ENCODE measurements around the gene ORMDL3. TPM values are rescaled to one million over a fixed set of nuclear protein-coding genes. Genes with fewer than 3 reads are reported as not detected.
A peak's percentile ranks its signal among the peaks of the same experiment; 100 is the strongest.

ORMDL3 gene
- polyA plus RNA-seq, 3 donors: 9.4 to 13.5 (median 11.8) TPM

DNA sequence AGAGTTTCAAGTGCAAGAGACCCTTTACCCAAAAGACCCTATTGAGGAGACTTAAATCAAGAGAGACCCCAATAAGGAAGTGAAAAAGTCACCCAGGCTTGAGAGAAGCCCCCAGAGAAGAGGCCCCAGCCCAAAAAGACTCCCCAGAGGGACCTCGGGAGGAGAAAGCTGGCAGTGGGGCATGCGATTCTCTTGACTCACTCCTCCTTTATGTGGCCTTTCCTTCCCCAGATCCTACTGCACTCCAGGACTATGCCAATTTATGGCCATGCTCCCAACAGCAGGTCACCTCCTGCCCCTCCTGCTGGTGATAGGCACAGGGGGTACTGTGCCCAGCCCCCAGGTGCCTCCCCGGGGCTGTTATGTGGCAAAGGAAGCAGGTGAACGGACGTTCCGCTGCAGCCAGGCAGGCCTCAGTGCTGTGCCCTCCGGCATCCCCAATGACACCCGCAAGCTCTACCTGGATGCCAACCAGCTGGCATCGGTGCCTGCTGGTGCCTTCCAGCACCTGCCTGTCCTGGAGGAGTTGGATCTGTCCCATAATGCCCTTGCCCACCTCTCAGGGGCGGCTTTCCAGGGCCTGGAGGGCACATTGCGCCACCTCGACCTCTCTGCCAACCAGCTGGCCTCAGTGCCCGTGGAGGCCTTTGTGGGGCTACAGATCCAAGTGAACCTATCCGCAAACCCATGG lies 16.4 kb upstream of the ORMDL3 start:
- intact Hi-C loops (cut with micrococcal nuclease): no loop called here
- DNase-seq: no peak
- Histone ChIP-seq H3K9me3 (replicated peaks in 1 of 2; ENCODE audit: control insufficient read depth in 1 of 2, insufficient read depth in 1 of 2, low read length in 2 of 2) (no peaks in the 10 kb centered on the region), H4K20me1 (ENCODE audit: insufficient read depth, low read length) (no peaks in the 10 kb centered on the region), H2AFZ (ENCODE audit: insufficient read depth, low read depth, low read length, poor library complexity, severe bottlenecking) (no peak overlapping the region), H3K27me3 (ENCODE audit: control insufficient read depth in 2 of 2, insufficient read depth in 2 of 2, low read length in 2 of 2) (no peaks in the 10 kb centered on the region), H3K27ac (ENCODE audit: low read depth in 1 of 2, low read length in 2 of 2) (no peak overlapping the region), H3K4me2 (replicated peaks; ENCODE audit: extremely low read depth, low read length, poor library complexity, severe bottlenecking) (no peak overlapping the region), H3K79me2 (ENCODE audit: insufficient read depth, low read length) (no peaks in the 10 kb centered on the region), H3K4me1 (ENCODE audit: control insufficient read depth in 1 of 2, insufficient read depth in 2 of 2, low read length in 2 of 2) (no peaks in the 10 kb centered on the region), H3K9ac (ENCODE audit: insufficient read depth, low read length, poor library complexity, severe bottlenecking) (no peak overlapping the region), H3K36me3 (replicated peaks in 1 of 2; ENCODE audit: control insufficient read depth in 1 of 2, insufficient read depth in 2 of 2, low read length in 2 of 2) (no peaks in the 10 kb centered on the region), H3K4me3 (replicated peaks in 1 of 3; ENCODE audit: low read depth in 2 of 3, low read length in 3 of 3) (no peak overlapping the region)
- H3K36me3 Mint-ChIP-seq: no peaks in the 10 kb centered on the region
- WGBS (ENCODE audit: insufficient coverage): 93% methylated on average over 13 of the region's 14 CpGs
- TF ChIP-seq, protein P1, sequence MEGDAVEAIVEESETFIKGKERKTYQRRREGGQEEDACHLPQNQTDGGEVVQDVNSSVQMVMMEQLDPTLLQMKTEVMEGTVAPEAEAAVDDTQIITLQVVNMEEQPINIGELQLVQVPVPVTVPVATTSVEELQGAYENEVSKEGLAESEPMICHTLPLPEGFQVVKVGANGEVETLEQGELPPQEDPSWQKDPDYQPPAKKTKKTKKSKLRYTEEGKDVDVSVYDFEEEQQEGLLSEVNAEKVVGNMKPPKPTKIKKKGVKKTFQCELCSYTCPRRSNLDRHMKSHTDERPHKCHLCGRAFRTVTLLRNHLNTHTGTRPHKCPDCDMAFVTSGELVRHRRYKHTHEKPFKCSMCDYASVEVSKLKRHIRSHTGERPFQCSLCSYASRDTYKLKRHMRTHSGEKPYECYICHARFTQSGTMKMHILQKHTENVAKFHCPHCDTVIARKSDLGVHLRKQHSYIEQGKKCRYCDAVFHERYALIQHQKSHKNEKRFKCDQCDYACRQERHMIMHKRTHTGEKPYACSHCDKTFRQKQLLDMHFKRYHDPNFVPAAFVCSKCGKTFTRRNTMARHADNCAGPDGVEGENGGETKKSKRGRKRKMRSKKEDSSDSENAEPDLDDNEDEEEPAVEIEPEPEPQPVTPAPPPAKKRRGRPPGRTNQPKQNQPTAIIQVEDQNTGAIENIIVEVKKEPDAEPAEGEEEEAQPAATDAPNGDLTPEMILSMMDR (IDR thresholded peaks at IDR 0.05): no peak
- H3K4me1 Mint-ChIP-seq: peaks cover 3% of the 10 kb centered on the region
- peak overlapping the region in 2 of 7 donors; percentile 38 to 51 for H3K27ac Mint-ChIP-seq
- no peak overlapping the region for H3K4me3 Mint-ChIP-seq
- H3K9me3 Mint-ChIP-seq: peaks cover 0 to 1% (median 0%) of the 10 kb centered on the region in 7 donors
- peaks cover 3 to 8% (median 6%) of the 10 kb centered on the region in 3 donors for H3K27me3 Mint-ChIP-seq (ENCODE audit: low read depth in 3 of 3)

DNA sequence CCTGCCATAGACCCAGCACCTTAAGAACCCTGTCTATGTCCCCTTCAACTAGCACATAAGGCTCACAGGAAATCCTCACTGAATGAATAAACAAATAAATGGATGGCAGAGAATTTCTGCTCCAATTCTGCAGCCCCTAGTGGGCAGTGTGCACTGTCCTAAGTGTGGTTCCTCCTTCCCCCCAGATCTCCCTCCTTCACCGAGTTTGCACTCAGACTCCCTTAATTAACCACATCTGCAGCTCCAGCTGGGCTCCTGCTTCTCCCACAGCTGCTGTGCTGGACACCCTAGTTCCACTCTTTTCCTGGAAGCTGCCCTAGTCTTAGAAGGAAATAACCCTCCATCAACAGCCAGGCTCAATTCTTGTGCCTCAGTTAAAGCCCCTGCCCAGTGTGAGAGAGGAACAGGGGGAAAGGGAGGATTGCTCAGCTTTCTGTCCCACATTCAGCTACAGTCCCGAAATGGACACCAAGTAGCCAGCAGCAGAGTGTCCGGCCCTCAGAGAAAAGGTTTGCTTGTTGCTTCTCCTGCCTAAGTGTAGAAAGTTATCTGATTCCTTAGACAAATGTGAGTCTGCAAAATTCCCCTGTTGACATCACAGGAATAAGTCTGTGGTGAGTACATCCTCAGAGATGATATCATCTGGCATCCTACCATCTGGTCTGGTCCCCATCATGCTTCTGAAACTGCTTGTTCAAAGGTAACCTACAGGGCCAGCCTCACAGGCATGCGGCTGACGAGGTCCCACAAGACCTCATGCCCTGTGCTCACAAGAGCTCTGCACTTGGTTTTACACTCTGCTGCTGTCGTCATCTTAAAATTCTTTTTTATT lies 12.4 kb upstream of the ORMDL3 start:
- Histone ChIP-seq H3K36me3 (replicated peaks in 1 of 2; ENCODE audit: control insufficient read depth in 1 of 2, insufficient read depth in 2 of 2, low read length in 2 of 2) (no peaks in the 10 kb centered on the region), H2AFZ (ENCODE audit: insufficient read depth, low read depth, low read length, poor library complexity, severe bottlenecking) (peak overlapping the region; percentile 26), H3K79me2 (ENCODE audit: insufficient read depth, low read length) (no peaks in the 10 kb centered on the region), H3K4me3 (replicated peaks in 1 of 3; ENCODE audit: low read depth in 2 of 3, low read length in 3 of 3) (no peak overlapping the region), H3K4me2 (replicated peaks; ENCODE audit: extremely low read depth, low read length, poor library complexity, severe bottlenecking) (no peak overlapping the region), H3K27me3 (ENCODE audit: control insufficient read depth in 2 of 2, insufficient read depth in 2 of 2, low read length in 2 of 2) (no peaks in the 10 kb centered on the region), H3K27ac (ENCODE audit: low read depth in 1 of 2, low read length in 2 of 2) (no peak overlapping the region), H3K9me3 (replicated peaks in 1 of 2; ENCODE audit: control insufficient read depth in 1 of 2, insufficient read depth in 1 of 2, low read length in 2 of 2) (no peaks in the 10 kb centered on the region), H3K9ac (ENCODE audit: insufficient read depth, low read length, poor library complexity, severe bottlenecking) (no peak overlapping the region), H4K20me1 (ENCODE audit: insufficient read depth, low read length) (no peaks in the 10 kb centered on the region), H3K4me1 (ENCODE audit: control insufficient read depth in 1 of 2, insufficient read depth in 2 of 2, low read length in 2 of 2) (no peaks in the 10 kb centered on the region)
- intact Hi-C loops (cut with micrococcal nuclease): no loop called here
- no peaks in the 10 kb centered on the region for H3K36me3 Mint-ChIP-seq
- H3K27ac Mint-ChIP-seq: no peak overlapping the region
- TF ChIP-seq, protein P1 (IDR thresholded peaks at IDR 0.05): peak; percentile 48
- H3K4me3 Mint-ChIP-seq: no peak overlapping the region
- peaks cover 2% of the 10 kb centered on the region for H3K4me1 Mint-ChIP-seq
- DNase-seq: peak in 1 of 3 donors; percentile 20
- H3K9me3 Mint-ChIP-seq: no peaks in the 10 kb centered on the region
- 63% methylated on average over 4 of the region's 6 CpGs for WGBS (ENCODE audit: insufficient coverage)
- peaks cover 3 to 4% (median 3%) of the 10 kb centered on the region in 3 donors for H3K27me3 Mint-ChIP-seq (ENCODE audit: low read depth in 3 of 3)
